Gastrocnemius medialis (tissue), 4 donors: ENCODE measurements around the gene RPS15A.
"Not testable (repeated sequence)": the region's sequence is repeated elsewhere in the genome, so short reads cannot be mapped to it uniquely, and the experiment has no call there.

Source experiments
- CTCF ChIP-seq, 5 experiments: fragments of 450-650 bp in 3 of 5; fragments of 200-600 bp in 2 of 5; sonication (generic) in 2 of 5; IDR thresholded peaks in 4 of 5; conservative IDR thresholded peaks in 1 of 5; 1 replicate in 4 of 5; 2 replicates in 1 of 5; pipeline ENCODE4 v1.5.1; 2016 to 2019; ENCODE audit warnings: antibody characterized with exemption in 5 of 5, mild to moderate bottlenecking in 3 of 5, moderate library complexity in 3 of 5
- POLR2A ChIP-seq, 2 donors: fragments of 450-650 bp; IDR thresholded peaks; one replicate each; pipeline ENCODE4 v1.6.1; 2017; ENCODE audit warnings: antibody characterized with exemption in 2 of 2, mild to moderate bottlenecking in 2 of 2, moderate library complexity in 2 of 2

GRCh38 chr16:18774651-18775050 is 15.5 kb downstream of the RPS15A start:
- not testable (repeated sequence) for TF ChIP-seq CTCF (IDR thresholded peaks at IDR 0.05 in 4 of 5, conservative IDR thresholded peaks at IDR 0.05 in 1 of 5); POLR2A (IDR thresholded peaks at IDR 0.05)
